ENCODE results near the gene AOPEP.

The AOPEP gene

DNA sequence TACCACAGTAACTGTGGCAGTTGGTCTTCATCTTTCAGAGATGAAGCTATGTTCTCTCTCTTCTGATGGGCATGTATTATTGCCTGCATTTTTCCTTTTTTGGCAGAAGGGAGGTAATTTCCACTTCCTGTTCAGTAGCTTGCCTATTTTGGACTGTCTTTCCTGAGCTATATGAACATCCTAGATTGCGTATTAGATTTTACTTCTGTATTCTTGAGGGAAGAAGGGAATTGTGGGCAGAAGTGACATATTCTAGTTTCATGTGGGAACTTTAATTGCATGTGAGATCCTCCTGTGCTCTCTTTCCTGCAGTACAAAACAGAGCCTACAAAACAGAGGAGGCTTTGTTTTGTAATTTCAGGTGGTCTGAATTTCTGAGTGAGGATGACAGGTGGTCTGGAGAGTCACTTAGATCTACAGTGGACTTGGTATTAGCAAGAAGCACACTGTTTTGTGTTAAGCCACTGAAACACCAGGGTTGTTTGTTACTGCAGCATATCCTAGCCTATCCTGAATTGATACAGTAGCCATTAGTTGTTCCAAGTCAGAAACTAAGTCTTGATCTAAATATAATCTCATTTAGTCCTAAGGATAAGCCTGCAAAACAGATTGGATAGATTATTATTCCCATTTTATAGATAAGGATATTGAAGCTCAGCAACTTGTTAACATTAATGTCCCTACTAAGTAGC lies 68.1 kb downstream of the AOPEP start:
- no peak for DNase-seq (ENCODE audit: low read depth)

DNA sequence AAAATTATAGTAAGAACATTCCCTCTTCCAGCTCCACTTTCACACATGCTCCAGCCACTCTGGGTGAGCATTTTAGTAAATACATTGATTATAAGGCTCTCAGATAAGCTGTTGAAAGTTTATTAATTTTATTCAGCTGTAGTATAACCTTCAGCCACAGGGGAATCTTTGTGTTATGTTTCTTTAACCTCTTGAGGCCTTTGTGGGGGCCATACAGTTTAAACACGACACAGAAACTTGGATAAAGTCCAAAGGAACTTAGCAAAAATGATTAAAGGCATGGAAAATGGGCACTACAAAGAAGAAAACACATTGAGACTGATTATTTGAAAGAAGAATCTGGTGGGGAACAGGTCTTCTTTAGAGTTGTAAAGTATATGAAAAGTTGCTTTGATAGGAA lies 70.2 kb downstream of the AOPEP start:
- DNase-seq (ENCODE audit: low read depth): no peak

DNA sequence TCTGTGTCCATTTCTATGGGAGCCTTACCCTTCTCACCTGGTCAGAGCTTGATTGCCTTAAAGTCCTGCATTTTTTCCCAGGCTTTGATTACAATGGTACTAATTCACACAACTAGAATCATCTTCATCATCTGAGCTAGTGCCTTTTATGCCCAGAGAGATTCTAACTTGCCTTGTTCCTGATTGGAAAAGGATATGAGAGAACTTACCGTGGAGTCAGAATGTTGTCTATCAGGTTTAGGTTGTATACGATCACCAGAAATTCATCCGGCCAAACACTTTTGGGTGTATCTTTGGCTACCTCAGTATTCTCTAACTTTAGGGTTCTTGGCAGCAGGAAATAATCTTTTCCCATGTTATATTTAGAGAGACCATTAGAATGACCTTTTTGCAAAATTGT lies 71.7 kb downstream of the AOPEP start:
- no peak for DNase-seq (ENCODE audit: low read depth)

DNA sequence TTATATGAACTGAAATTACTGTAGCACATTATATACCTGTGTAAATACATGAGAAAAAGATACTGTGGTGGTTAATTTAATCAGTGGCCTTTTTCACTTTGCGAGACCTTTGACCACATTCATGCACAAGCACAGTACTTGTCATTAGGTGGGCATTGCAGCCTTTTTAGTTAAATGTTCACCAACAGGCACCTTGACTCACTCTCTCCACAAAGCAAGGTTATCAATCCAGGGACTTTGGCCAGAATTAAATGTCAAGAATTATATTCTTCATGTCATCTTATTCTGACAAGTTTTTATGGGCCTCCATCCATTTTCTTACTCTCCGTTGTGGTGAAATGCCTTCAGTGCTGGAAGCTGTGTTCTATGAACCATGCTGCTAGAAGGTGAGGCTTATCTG lies 72.2 kb downstream of the AOPEP start:
- no peak for DNase-seq (ENCODE audit: low read depth)

DNA sequence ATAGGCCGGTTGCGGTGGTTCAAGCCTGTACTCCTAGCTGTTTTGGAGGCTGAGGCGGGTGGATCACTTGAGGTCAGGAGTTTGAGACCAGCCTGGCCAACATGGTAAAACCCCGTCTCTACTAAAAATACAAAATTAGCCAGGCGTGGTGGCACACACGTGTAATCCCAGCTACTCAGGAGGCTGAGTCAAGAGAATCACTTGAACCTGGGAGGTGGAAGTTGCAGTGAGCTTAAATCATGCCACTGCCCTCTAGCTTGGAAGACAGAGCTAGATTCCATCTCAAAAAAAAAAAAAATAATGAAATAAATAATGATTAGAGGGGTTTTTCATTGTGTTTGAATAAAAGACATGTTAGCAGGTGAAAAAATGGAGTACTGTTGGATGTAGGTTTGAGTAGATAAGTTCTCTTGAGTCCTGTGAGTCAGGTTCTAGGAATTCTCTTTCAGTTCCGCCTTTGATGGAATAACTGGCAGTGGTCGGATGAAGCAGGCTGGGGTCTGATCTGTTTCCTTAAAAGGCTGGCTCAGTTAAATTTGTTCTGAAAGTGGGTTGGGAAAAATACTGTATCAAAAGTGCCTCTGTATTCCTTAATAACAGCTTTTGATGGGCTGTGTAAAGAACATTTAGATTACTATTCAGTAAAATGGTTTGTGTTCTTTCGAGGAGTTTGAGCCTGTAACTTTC lies 73.2 kb downstream of the AOPEP start:
- DNase-seq (ENCODE audit: low read depth): no peak

DNA sequence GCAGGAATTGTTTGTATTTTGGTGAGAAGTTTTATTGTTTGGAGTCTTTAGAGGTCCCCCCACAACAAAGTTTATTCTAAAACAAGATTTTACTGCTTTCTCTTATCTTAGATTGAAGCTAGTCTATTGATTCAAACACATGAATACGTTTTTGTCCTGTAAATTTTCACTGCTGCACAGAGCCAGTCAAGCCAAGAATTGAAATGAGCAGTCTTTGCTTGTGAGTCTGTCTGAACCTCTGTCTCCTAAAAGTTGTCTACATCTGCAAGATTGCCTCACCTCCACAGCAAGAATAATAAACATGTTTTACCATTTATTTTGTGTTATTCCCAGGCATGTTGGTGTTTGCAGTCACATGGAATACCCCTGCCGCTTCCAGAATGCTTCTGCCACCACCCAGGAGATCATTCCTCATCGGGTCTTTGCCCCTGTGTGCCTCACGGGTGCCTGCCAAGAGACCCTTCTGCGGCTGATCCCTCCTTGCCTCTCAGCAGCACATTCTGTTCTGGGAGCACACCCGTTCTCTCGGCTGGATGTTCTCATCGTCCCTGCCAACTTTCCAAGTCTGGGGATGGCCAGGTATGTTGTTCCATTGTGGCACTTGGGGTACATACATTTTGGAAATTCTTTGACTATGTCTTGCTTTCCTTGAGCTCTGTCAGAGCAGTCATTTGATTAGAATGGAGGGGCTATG lies 74.1 kb downstream of the AOPEP start:
- no peak for DNase-seq (ENCODE audit: low read depth)

DNA sequence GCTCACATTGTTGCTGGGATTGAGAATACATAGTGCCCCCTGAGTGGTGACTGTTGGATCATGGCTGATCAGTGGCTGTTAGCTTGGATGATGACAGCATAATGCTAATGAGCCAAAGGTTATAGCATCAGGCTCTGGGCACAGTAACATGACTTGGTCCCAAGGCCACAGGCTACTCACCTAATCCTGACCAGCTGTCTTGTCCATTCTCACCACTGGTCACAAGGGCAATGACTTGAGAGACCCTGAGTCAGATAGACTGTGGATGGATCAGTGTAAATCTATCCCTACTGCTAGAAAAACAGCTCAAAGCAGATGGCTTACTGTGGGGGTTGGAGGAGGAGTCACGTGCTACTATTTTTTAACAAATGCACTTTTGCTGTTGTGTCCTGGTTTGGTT lies 74.7 kb downstream of the AOPEP start:
- DNase-seq (ENCODE audit: low read depth): no peak

DNA sequence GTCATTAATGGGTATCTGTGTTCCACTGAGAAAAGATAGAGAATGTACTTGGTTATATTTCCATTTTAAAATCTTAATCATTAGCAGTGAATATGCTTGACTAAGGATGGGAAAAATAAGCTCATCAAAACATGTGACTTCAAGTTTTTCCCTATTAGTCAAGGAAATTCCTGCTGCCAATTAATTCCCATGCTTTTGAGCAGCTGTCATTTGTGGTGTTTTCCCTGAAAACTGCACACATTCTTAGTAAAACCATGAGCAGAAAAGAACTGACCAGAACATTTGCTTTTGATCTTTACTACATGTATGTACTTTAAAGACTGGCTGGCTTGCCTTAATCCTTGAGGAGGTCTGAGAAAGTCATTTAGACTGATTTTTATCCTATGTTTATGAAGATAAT lies 75.2 kb downstream of the AOPEP start:
- DNase-seq (ENCODE audit: low read depth): no peak

DNA sequence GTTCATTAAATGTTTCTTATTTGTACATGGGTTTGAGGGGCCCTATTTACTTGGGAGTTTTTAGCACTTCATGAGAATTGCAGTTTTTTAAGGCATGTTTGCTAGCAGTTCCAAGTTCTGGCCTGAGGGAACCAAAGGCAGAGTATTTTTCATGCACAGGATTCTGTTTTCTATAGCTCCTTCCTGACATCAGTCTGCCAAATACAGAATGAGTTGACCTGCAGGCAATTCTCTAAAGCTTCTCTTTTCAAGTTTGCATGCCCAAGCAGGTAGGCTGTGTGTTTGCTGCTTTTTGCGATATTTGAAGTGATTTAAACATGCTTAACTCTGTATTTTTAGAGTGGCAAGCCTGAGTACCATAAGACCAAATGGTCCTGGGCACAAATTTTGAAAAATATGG lies 75.8 kb downstream of the AOPEP start:
- DNase-seq (ENCODE audit: low read depth): no peak

DNA sequence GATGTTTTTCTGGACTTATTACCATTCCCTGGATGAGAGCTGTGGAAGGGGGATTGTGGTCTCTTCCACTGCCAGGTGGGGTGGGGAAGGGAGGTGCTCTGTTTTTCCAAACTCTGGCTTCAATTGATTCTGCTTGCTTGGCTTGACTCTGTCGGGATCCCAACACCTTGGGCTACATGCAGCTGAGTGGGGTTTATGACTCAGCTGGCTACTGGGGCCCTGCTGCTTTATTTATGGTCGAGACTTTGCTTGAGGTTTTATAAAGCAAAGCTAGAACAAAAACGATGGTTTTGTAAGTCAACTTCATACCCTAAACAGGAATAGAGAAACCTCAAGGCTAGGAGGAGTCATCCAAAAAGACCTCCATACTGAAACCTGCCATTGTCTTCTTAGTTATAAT lies 76.3 kb downstream of the AOPEP start:
- DNase-seq (ENCODE audit: low read depth): no peak

DNA sequence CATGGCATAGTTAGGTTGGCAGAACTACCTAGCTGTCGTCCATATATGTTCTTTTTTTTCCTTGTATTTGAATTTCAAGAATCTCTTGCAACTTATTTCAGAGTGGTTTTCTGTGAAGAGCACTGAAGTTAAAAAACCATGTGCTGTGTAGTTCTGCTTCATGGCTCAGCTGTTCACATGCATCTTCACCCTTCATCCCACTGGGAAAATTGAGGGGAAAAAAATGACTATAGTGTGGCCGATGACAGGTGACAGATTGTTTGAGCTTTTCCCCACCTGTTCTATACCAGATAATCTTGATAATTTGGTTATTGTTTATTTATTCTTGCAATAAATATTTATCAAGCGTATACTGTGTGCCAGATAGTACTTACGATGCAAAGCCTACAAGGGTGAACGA lies 77.8 kb downstream of the AOPEP start:
- DNase-seq (ENCODE audit: low read depth): no peak

DNA sequence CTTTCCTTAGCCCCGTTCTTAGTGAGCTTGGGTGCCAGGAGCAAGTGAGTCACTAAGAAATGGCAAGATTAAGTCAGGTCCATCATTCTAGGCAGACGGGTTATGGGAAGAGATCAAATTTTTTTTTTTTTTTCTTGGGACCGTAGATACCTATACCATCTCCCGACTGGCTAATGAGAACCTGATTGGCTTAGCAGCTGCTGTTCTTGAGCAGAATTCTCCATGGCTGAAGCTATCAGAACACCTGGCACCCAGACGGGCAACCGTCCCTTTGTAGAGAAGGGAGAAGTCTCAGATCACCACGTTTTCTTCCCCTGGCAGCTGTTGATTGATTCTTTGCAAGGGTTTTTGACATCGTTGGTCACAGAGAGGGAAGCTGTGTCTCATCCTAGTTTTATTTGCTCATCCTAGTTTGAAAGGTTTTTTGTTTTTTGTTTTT lies 78.6 kb downstream of the AOPEP start:
- no peak for DNase-seq (ENCODE audit: low read depth)

DNA sequence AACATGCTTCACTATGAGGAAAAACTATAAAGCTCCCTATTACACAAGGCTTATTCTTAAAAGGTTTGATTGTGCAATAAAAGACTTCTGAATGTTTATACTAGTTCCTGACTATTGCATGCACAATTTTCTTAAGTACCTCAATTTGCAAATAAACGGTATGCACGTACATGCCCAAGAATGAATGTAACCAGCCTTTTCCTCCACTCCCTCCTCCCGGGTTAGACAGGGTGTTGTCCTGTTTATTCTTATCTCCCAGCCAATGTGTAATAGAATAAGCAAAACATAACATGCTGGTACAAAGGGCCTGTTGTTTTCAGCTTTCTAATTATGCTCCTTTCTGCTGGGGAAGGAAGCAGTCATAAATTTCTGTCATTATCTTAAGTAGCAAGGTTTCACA lies 79.1 kb downstream of the AOPEP start:
- no peak for DNase-seq (ENCODE audit: low read depth)

DNA sequence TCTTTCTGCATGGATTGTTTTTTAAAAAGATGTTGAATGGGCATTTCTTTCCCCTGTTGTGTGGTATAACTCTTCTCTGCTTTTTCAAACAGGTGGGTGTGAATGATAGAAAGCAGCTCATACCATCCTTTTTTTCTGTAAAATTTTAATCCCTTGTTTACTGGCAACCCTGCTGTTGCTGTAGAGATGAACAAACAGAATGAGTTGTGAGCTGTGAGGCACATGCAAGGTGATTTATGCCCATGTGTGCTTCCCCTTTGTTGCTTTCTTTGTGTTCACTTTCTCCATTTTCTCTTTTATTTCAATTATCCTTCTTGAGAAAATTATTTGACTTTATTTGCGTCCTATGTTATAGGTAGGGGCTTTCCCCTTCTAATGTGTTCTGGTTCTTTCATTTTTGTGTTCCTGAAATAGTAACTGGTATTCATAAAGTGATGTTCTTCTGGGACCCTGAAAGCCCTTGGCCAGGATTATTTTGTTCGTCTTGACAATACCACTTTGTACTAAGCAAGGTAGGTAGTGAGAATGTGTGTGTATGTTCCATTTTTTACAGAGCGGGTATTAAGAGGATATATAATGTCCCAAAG lies 79.9 kb downstream of the AOPEP start:
- no peak for DNase-seq (ENCODE audit: low read depth)

DNA sequence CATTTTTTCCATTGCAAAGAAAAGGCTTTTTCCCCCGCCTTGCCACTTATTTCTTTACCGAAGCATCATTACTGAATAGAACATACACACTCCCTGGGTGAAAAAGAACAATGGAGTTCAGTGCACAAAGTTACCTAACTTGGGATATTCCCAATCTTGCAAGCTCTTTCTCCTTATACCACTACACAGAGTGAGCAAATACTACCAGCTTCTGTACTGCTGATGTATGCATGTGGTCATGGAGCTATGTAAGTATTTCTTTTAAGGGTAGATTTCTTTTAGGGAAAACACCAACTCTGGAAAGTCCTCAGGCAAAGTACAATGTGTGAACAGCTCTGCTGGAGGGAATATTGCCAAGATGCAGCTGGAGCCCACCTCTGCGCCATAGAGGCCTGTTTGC lies 81.1 kb downstream of the AOPEP start:
- DNase-seq (ENCODE audit: low read depth): no peak

DNA sequence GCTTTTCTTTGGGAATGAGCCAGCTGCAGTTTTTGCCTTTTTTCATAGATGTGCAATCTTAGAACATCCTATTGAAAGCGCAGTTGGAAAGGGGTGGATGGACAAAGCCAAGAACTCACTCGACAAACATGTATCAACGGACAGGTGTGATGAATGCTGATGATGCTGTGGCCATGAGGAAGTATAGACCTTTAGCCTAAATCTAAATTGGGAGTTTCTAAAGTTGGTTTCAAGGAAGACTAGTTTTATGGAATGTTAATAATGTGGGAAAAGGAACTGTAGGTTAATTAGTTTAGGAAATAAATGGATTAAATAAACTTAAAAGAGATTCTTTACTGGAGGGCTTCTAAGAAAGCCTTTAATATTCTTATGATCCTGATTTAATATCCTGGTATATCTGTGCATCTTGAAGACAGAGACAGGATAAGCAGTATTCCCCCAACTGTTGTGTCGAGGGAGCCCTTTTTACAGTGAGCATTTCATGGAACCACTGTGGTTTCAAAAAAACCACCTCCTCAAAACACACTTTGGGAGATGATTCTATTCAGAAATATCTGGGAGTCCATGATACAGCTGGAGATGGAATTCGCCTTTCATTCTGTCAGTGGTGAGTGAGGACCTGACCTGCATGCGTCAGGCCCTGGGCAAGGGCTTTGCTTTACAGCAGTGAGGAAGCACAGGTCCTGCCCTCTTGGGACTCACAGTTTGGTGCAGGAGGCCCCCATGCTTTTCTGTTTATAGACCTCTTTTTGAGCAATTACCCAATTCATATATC lies 82.6 kb downstream of the AOPEP start:
- no peak for DNase-seq (ENCODE audit: low read depth)

DNA sequence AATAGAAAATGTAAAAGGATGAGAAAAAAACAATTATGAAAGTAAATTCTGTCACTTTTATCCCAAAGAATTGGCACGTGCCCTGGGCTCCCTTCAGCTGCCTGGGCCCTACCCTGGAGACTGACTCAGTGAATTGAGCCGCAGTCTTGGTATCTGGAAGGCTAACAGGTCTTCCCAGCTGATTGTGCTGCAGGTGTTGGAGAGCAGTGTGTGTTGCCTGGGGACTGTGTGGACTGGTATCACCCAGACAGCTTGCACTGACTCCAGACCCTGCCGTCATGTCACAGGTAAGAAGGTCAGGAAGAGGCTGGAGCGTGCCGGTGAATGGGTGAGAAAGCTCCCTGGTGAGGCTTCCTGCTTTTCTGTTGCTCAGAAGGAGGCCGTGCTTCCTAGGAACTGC lies 83.3 kb downstream of the AOPEP start:
- DNase-seq (ENCODE audit: low read depth): no peak

DNA sequence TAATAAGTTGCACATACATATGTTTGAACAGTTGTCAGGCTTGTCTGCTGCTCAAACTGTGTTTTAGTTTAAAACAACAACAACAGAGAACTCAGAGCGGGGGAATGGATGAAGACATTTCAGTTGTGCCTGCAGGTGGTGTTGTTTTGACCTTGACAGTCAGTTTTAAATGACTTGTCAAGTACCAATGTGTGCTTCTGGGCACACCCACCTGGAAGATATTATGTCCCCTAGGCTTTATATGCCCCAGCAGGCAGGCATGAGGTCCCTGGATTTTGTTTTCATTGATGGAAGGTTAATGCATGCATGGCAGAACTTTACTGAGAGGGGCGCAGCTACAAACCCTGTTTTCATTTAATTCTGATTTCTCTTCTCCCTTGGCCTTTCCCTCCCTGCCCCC lies 84.6 kb downstream of the AOPEP start:
- no peak for DNase-seq (ENCODE audit: low read depth)

DNA sequence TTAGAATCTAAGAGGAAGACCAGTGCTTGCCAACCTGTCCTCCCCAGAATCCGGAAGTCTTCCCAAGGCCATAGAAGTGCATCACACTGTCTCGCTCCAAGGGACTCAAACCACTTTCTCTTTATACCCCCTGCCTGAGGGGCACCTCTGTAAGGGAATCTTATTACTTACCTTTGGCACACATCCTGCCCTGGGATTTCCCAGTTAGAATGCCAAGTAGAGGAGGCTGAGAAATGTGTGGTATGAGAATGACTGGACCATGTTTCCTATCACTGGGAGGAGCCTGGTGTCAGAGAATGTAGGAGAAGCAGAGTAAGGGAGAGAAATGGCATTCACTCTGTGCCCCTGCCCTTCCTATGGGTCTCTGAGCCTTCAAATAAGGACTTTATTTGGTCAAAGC lies 85.8 kb downstream of the AOPEP start:
- DNase-seq (ENCODE audit: low read depth): no peak

DNA sequence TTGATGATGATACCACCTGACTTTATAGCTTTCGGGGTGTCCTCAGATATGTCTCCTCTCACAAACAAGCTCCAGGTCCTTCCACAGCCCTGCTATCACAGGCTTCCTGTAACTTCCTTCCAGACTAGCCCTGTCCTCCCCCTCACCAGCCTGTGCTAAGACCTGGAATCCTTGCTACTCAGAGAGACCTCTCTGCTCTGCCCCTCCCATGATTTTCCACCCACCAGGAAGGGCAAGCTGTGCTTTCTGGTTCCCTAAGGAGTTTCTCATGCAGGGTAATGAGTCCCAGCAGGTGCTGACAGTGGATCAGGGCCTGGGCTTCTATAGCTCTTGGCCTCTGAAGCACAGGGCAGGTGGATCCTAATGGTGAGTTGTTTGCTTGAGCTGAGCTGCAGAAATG lies 86.9 kb downstream of the AOPEP start:
- DNase-seq (ENCODE audit: low read depth): no peak

DNA sequence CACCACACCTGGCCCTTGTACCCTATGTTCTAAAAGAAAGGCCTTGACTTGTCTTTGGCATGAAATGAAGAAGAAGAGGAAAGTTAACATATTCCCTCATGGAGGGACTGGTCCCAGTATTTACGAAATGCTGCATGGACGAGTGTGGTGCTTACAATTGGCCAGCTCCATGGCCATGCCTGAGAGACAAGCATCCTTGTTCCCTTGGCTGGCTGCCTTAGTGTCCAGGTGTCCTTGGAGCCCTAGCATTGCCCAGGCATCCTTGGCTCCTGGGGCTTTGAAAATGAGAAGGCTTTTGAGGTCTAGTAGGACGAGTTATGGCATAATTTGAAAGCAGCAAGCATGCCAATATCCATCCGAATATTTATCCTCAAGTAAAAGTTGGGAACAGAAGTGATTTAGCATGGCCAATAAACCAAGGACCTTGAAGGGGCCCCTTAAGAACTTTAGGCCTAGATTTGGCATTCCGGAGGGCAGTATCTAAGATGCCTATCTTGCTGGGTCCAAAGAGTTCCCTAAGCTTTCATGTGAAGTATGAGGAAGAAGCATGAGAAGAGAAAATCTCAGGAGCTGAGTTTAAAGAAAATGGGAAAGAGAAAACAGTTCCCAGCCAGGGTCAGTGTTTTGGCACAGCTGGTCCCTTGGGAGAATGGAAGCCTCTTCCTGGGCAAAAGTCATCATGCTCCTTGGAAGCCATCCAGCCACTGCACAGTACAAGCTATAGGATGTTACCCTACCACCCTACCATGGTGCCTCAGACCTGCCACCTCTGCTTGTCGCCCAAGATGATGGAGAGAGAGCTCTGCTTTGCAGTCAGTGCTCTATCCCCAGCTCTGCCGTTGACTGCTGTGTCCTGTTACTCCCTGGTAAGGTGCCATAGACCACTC lies 91.0 kb downstream of the AOPEP start:
- no peak for DNase-seq (ENCODE audit: low read depth)
